ENCODE data around the gene DDX31. TPM values are rescaled to one million over a fixed set of nuclear protein-coding genes. Genes with fewer than 3 reads are reported as not detected.

DDX31 gene
- total RNA-seq, 1 donor = 11.6 TPM

- no peak for TF ChIP-seq CTCF (IDR thresholded peaks at IDR 0.05; ENCODE audit: extremely low read depth, low read depth, low read length)
- no peak overlapping the region for H3K4me2 ChIP-seq (ENCODE audit: insufficient read depth, low read length)
- no peak for DNase-seq (ENCODE audit: insufficient read length, low spot score, missing footprints)
- H3K4me1 ChIP-seq (ENCODE audit: insufficient read depth, low read length) = peaks cover 7% of the 10 kb centered on the region
- no peaks in the 10 kb centered on the region for H3K9me3 ChIP-seq (ENCODE audit: low read depth, low read length)
- peak overlapping the region; percentile 70 for H3K27ac ChIP-seq (ENCODE audit: low read depth, low read length)
- peaks cover 4% of the 10 kb centered on the region for H4K20me1 ChIP-seq (ENCODE audit: insufficient read depth, low read length)
- H3K4me3 ChIP-seq (ENCODE audit: insufficient read depth, low read length) = no peak overlapping the region
- no peaks in the 10 kb centered on the region for H3K79me2 ChIP-seq (ENCODE audit: insufficient read depth, low read length)
- H3K36me3 ChIP-seq (ENCODE audit: insufficient read depth, low read length) = peaks cover 32% of the 10 kb centered on the region
- H3K27me3 ChIP-seq (ENCODE audit: insufficient read depth, low read length) = no peaks in the 10 kb centered on the region
- H2AFZ ChIP-seq (ENCODE audit: low read length) = no peak overlapping the region
Observed at GRCh38 chr9:132610661-132611060, 59.1 kb downstream of the DDX31 start.

- peak overlapping the region; percentile 70 for H3K27ac ChIP-seq (ENCODE audit: low read depth, low read length)
- no peak overlapping the region for H3K4me3 ChIP-seq (ENCODE audit: insufficient read depth, low read length)
- peaks cover 4% of the 10 kb centered on the region for H4K20me1 ChIP-seq (ENCODE audit: insufficient read depth, low read length)
- DNase-seq (ENCODE audit: insufficient read length, low spot score, missing footprints) = peak; percentile 94
- peaks cover 30% of the 10 kb centered on the region for H3K36me3 ChIP-seq (ENCODE audit: insufficient read depth, low read length)
- no peaks in the 10 kb centered on the region for H3K27me3 ChIP-seq (ENCODE audit: insufficient read depth, low read length)
- no peak for TF ChIP-seq CTCF (IDR thresholded peaks at IDR 0.05; ENCODE audit: extremely low read depth, low read depth, low read length)
- no peaks in the 10 kb centered on the region for H3K9me3 ChIP-seq (ENCODE audit: low read depth, low read length)
- no peak overlapping the region for H2AFZ ChIP-seq (ENCODE audit: low read length)
- H3K4me2 ChIP-seq (ENCODE audit: insufficient read depth, low read length) = no peak overlapping the region
- H3K79me2 ChIP-seq (ENCODE audit: insufficient read depth, low read length) = no peaks in the 10 kb centered on the region
- H3K4me1 ChIP-seq (ENCODE audit: insufficient read depth, low read length) = peaks cover 7% of the 10 kb centered on the region
Observed at GRCh38 chr9:132609829-132610228, 60.0 kb downstream of the DDX31 start.

- H3K36me3 ChIP-seq (ENCODE audit: insufficient read depth, low read length) = peaks cover 24% of the 10 kb centered on the region
Observed at GRCh38 chr9:132609184-132609583, 60.6 kb downstream of the DDX31 start.

GRCh38 chr9:132606066-132606465 lies 63.7 kb downstream of the DDX31 start:
- DNase-seq (ENCODE audit: insufficient read length, low spot score, missing footprints) = peak; percentile 45
- H3K79me2 ChIP-seq (ENCODE audit: insufficient read depth, low read length) = no peaks in the 10 kb centered on the region
- H3K27me3 ChIP-seq (ENCODE audit: insufficient read depth, low read length) = no peaks in the 10 kb centered on the region
- no peak overlapping the region for H3K27ac ChIP-seq (ENCODE audit: low read depth, low read length)
- H3K36me3 ChIP-seq (ENCODE audit: insufficient read depth, low read length) = peaks cover 24% of the 10 kb centered on the region
- TF ChIP-seq CTCF (IDR thresholded peaks at IDR 0.05; ENCODE audit: extremely low read depth, low read depth, low read length) = no peak
- H2AFZ ChIP-seq (ENCODE audit: low read length) = no peak overlapping the region
- no peak overlapping the region for H3K4me3 ChIP-seq (ENCODE audit: insufficient read depth, low read length)
- H3K4me1 ChIP-seq (ENCODE audit: insufficient read depth, low read length) = peaks cover 7% of the 10 kb centered on the region
- H3K9me3 ChIP-seq (ENCODE audit: low read depth, low read length) = no peaks in the 10 kb centered on the region
- H4K20me1 ChIP-seq (ENCODE audit: insufficient read depth, low read length) = peaks cover 9% of the 10 kb centered on the region
- H3K4me2 ChIP-seq (ENCODE audit: insufficient read depth, low read length) = no peak overlapping the region

More at GRCh38 chr9:132609184-132609583, 60.6 kb downstream of the DDX31 start:
- Histone ChIP-seq H3K79me2 (ENCODE audit: insufficient read depth, low read length) (no peaks in the 10 kb centered on the region), H3K4me1 (ENCODE audit: insufficient read depth, low read length) (peaks cover 7% of the 10 kb centered on the region), H4K20me1 (ENCODE audit: insufficient read depth, low read length) (peaks cover 2% of the 10 kb centered on the region), H3K27ac (ENCODE audit: low read depth, low read length) (peak overlapping the region; percentile 37), H2AFZ (ENCODE audit: low read length) (no peak overlapping the region), H3K4me2 (ENCODE audit: insufficient read depth, low read length) (no peak overlapping the region), H3K9me3 (ENCODE audit: low read depth, low read length) (no peaks in the 10 kb centered on the region), H3K27me3 (ENCODE audit: insufficient read depth, low read length) (no peaks in the 10 kb centered on the region), H3K4me3 (ENCODE audit: insufficient read depth, low read length) (no peak overlapping the region)
- TF ChIP-seq CTCF (IDR thresholded peaks at IDR 0.05; ENCODE audit: extremely low read depth, low read depth, low read length) = no peak
- no peak for DNase-seq (ENCODE audit: insufficient read length, low spot score, missing footprints)
